HEK293T (cell line): Measurements from ENCODE around the gene LENG8.

Experiments
- ARNT ChIP-seq: fragments of 450-650 bp; IDR thresholded peaks from 2 replicates; pipeline ENCODE4 v1.6.1; 2017; ENCODE audit warnings: mild to moderate bottlenecking
- ELF4 ChIP-seq: fragments of 450-650 bp; IDR thresholded peaks from 2 replicates; pipeline ENCODE4 v1.6.1; 2017; ENCODE audit warnings: antibody characterized with exemption
- FOXA1 ChIP-seq: fragments of 450-650 bp; IDR thresholded peaks from 2 replicates; pipeline ENCODE4 v1.6.1; 2016; ENCODE audit warnings: mild to moderate bottlenecking
- FOXK2 ChIP-seq: fragments of 450-650 bp; IDR thresholded peaks from 2 replicates; pipeline ENCODE4 v1.6.1; 2016; ENCODE audit warnings: mild to moderate bottlenecking
- FOXM1 ChIP-seq: fragments of 450-650 bp; IDR thresholded peaks from 2 replicates; pipeline ENCODE4 v1.6.1; 2017; ENCODE audit warnings: mild to moderate bottlenecking, borderline replicate concordance
- HDGF ChIP-seq: fragments of 450-650 bp; IDR thresholded peaks from 2 replicates; pipeline ENCODE4 v1.6.1; 2017; ENCODE audit warnings: antibody characterized with exemption, borderline replicate concordance
- L3MBTL2 ChIP-seq: fragments of 450-650 bp; conservative IDR thresholded peaks from 2 replicates; pipeline ENCODE4 v1.6.1; 2016; ENCODE audit warnings: mild to moderate bottlenecking
- NFRKB ChIP-seq: fragments of 450-650 bp; IDR thresholded peaks from 2 replicates; pipeline ENCODE4 v1.6.1; 2016; ENCODE audit warnings: mild to moderate bottlenecking, moderate library complexity
- PKNOX1 ChIP-seq: fragments of 450-650 bp; IDR thresholded peaks from 2 replicates; pipeline ENCODE4 v1.6.1; 2016
- SP1 ChIP-seq: fragments of 450-650 bp; IDR thresholded peaks from 2 replicates; pipeline ENCODE4 v1.6.1; 2017
- SUZ12 ChIP-seq: fragments of 450-650 bp; IDR thresholded peaks from 2 replicates; pipeline ENCODE4 v1.6.1; 2016; ENCODE audit warnings: mild to moderate bottlenecking
- TARDBP ChIP-seq: fragments of 450-650 bp; IDR thresholded peaks from 2 replicates; pipeline ENCODE4 v1.6.1; 2016

- no peak for TF ChIP-seq FOXM1
- no peak for TF ChIP-seq L3MBTL2
- TF ChIP-seq SUZ12 = no peak
- TF ChIP-seq SP1 = no peak
- TF ChIP-seq FOXA1 = no peak
- no peak for TF ChIP-seq TARDBP
- TF ChIP-seq FOXK2 = no peak
- no peak for TF ChIP-seq NFRKB
- no peak for TF ChIP-seq ARNT
- TF ChIP-seq ELF4 = no peak
- TF ChIP-seq HDGF = no peak
- no peak for TF ChIP-seq PKNOX1
Observed at GRCh38 chr19:54455786-54456422, 6.9 kb downstream of the LENG8 start.
